GM19328 (cell line): ENCODE measurements around the gene GPC3.

ENCODE experiments used
- ATAC-seq: cut with Tn5 transposase; IDR thresholded peaks from one replicate; pipeline ENCODE4 v1.9.1; 2021; ENCODE audit warnings: mild to moderate bottlenecking, moderate library complexity; ENCODE audit not compliant: unreplicated experiment

The GPC3 gene

GRCh38 chrX:133715715-133716114 lies 269.7 kb downstream of the GPC3 start:
- no peak for ATAC-seq

- ATAC-seq = no peak
Measured at GRCh38 chrX:133709501-133709900, 275.9 kb downstream of the GPC3 start.

- ATAC-seq = no peak
Measured at GRCh38 chrX:133706890-133707289, 278.5 kb downstream of the GPC3 start.

- ATAC-seq = no peak
Measured at GRCh38 chrX:133702230-133702629, 283.2 kb downstream of the GPC3 start.

GRCh38 chrX:133699023-133699728 lies 286.2 kb downstream of the GPC3 start:
- ATAC-seq = no peak

- ATAC-seq = no peak
Measured at GRCh38 chrX:133698298-133698697, 287.1 kb downstream of the GPC3 start.

- ATAC-seq = no peak
Measured at GRCh38 chrX:133697656-133698055, 287.7 kb downstream of the GPC3 start.

- no peak for ATAC-seq
Measured at GRCh38 chrX:133689997-133690599, 295.3 kb downstream of the GPC3 start.

- ATAC-seq = no peak
Measured at GRCh38 chrX:133685822-133686221, 299.6 kb downstream of the GPC3 start.

GRCh38 chrX:133681897-133682296 lies 303.5 kb downstream of the GPC3 start:
- ATAC-seq = no peak

- ATAC-seq = no peak
Measured at GRCh38 chrX:133681421-133681820, 304.0 kb downstream of the GPC3 start.

- no peak for ATAC-seq
Measured at GRCh38 chrX:133677123-133678063, 308.0 kb downstream of the GPC3 start.

- no peak for ATAC-seq
Measured at GRCh38 chrX:133676344-133677122, 308.9 kb downstream of the GPC3 start.

- ATAC-seq = no peak
Measured at GRCh38 chrX:133674726-133675470, 310.5 kb downstream of the GPC3 start.

GRCh38 chrX:133670383-133670782 lies 315.0 kb downstream of the GPC3 start:
- ATAC-seq = no peak

- ATAC-seq = no peak
Measured at GRCh38 chrX:133669214-133669613, 316.2 kb downstream of the GPC3 start.

- ATAC-seq = no peak
Measured at GRCh38 chrX:133668225-133668931, 317.0 kb downstream of the GPC3 start.

- ATAC-seq = no peak
Measured at GRCh38 chrX:133666256-133666655, 319.1 kb downstream of the GPC3 start.
